ENCODE measurements around the gene SRGAP3. TPM values are rescaled to one million over a fixed set of nuclear protein-coding genes. Genes with fewer than 3 reads are reported as not detected.

Gene SRGAP3
- total RNA-seq = 3.1 and 6.0 TPM in 2 replicates

GRCh38 chr3:9249273-9250192 is at the start of gene SRGAP3:
SRGAP3 (minus strand) TSS chr3:9249646; CDS start chr3:9248951, 695 bp downstream.

GRCh38 chr3:8963137-8963853 is 286.2 kb downstream of the SRGAP3 start, which contains the start of gene RAD18:
RAD18 (minus strand) TSS chr3:8963472; CDS start chr3:8963385, 87 bp downstream.

Other genes starting within 250 kb of the SRGAP3 start
- gene THUMPD3, start 113.4 kb upstream of the SRGAP3 start, total RNA-seq = 60.6 and 69.9 TPM in 2 replicates
- 54.4 and 61.9 TPM in 2 replicates for gene SETD5, start 148.0 kb upstream of the SRGAP3 start, total RNA-seq